ENCODE measurements around the gene PTPRG.
A peak's percentile ranks its signal among the peaks of the same experiment; 100 is the strongest.

PTPRG gene

GRCh38 chr3:62281726-62282125 is 720.4 kb downstream of the PTPRG start:
- DNase-seq (ENCODE audit: low spot score) = no peak

DNA sequence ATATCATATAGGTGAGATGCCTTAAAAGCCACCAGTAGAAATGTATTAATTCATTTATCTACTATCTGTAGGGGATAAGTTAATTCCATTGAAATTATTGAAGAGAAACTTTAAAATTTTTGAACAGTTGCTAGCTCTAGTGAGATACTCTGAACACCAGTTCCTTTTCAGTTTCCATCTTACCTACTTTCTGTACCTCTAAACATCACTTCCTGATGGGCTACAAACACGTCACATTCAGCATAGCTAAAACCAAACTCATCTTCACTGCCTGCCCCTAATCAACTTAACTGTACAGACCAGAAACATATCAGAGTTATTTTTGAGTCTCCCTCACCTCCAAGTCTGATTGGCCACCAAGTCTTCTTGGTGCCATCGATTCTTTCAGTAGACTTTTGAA is 723.1 kb downstream of the PTPRG start:
- no peak for DNase-seq (ENCODE audit: low spot score)

- no peak for DNase-seq (ENCODE audit: low spot score)
Measured at GRCh38 chr3:62287392-62287927, 726.1 kb downstream of the PTPRG start.

GRCh38 chr3:62289922-62290321 is 728.6 kb downstream of the PTPRG start:
- DNase-seq (ENCODE audit: low spot score) = no peak

DNA sequence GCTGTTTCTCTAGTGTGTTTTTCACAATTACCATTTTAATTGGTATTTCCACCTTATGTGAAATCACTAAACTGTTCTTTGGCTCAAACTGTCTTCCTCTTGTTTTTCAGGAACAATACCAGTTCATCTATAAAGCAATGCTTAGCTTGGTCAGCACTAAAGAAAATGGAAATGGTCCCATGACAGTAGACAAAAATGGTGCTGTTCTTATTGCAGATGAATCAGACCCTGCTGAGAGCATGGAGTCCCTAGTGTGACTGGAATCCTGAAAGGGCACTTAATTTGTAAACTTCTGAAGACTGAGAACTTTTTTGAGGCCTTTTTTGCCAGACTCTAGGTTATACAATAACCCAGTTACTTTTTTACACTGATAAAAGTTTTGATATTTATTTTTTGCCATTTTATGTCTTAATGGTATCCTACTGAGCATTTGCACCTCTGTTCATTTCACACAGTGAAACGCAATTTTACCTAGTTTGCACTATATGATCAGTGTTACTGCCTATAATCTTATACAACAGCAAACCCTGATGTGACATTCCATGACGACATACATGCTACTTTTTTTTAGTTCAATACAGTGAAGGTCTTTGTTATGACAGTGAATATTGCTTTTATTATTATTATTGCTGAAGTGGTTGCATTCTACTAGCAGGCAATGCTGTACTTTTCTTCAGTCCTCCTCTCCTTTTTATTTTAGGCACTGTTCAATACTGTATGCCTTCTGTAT is 731.8 kb downstream of the PTPRG start:
- no peak for DNase-seq (ENCODE audit: low spot score)

- DNase-seq (ENCODE audit: low spot score) = no peak
Measured at GRCh38 chr3:62295571-62295970, 734.2 kb downstream of the PTPRG start.

- DNase-seq (ENCODE audit: low spot score) = no peak
Measured at GRCh38 chr3:62300617-62301016, 739.2 kb downstream of the PTPRG start.

GRCh38 chr3:62312201-62312600 is 750.8 kb downstream of the PTPRG start:
- no peak for DNase-seq (ENCODE audit: low spot score)

DNA sequence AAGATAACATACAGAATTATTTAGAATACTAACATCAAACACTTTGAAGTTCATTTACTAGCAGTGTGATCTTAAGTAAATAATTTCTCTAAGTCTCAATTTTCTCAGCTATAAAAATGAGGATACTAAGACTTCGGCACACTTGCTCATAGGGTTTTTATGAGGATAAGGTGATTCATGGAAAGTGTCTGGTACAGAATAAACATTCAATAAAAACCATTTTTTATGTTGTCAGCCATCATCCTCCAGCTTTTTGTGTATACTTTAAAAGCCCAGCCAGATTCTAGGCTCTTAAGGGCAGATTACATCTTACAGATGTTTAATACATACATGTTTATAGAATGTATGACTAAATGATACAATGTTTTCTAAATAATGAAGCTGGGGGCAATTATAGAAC is 755.2 kb downstream of the PTPRG start:
- no peak for DNase-seq (ENCODE audit: low spot score)

GRCh38 chr3:62318365-62318751 is 757.0 kb downstream of the PTPRG start:
- DNase-seq (ENCODE audit: low spot score) = no peak

DNA sequence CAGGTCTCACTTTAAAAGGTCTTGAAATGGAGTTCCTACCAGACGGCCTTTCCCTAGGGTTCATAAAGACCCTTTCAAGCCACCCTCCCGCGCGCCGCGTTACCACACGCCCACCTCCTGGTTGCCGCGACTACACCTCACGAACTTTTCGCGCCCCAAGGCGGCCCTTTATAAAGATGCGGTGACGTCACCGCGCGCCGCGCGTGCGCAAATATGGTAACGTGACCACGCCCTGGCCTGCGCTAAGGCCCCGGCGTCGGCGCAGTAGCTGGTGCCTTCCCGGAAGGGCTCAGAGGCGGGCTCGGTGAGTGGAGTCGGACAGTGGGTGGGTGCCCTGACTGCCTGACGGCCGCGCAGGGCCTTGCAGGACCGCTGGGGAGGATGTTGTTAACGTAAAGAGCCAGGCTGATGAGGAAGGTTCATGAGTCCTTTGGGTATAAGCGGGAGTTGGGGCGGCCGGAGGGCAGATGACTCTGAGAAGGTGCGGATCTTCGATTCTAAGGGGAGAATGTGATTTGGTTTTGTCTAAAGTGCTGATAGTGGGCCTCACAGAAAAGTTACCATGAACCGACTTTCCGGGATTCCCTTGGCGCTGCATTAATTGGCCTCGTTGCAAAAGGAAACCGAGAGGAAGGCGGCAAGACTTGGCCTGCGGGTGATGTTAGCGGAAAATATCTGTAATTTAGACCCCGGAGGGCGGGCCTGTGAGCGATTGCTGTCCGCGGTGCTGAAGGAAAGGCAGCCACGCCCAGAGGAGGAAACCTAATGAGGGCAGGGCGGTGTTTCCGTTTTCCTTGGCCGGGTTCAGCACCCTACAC is 757.6 kb downstream of the PTPRG start:
- DNase-seq (ENCODE audit: low spot score) = peak; percentile 44

GRCh38 chr3:62319570-62320243 is 758.3 kb downstream of the PTPRG start:
- DNase-seq (ENCODE audit: low spot score) = no peak

GRCh38 chr3:62323241-62323640 is 761.9 kb downstream of the PTPRG start:
- DNase-seq (ENCODE audit: low spot score) = no peak

DNA sequence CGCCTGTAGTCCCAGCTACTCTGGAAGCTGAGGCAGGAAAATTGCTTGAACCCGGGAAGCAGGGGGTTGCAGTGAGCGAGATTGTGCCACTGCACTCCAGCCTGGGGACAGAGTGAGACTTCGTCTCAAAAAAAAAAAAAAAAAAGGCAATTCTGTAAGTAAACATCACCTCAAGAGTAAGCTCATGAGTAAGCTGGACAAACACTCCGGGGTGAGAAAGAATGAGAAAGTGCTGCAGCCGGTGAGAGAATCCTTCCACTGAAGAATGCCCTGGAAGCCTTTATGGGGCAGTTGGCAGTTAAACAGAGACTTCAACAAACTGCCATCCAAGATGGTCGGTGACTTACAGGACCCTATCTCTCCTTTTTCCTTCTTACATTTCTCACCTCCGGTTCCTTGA is 764.5 kb downstream of the PTPRG start:
- DNase-seq (ENCODE audit: low spot score) = no peak

GRCh38 chr3:62329971-62330370 is 768.6 kb downstream of the PTPRG start:
- DNase-seq (ENCODE audit: low spot score) = no peak

DNA sequence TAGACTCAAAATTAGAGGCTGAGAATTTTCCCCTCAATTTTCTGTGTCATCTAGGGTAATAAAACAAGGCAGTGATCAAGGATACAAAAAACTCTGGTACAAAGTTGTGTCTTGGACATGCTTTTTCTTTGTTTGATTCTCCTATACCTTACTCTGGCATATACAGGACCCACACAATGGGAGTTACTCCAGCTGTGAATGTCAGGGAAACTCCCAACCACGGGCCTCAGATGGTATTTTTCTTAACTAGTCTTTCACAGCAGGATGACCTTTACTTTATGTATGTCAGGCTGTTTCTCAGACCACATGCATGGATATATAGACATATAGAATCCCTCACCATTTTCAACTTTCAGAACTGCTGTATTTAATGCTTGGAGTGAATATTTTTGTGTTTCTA is 770.6 kb downstream of the PTPRG start:
- DNase-seq (ENCODE audit: low spot score) = no peak

DNA sequence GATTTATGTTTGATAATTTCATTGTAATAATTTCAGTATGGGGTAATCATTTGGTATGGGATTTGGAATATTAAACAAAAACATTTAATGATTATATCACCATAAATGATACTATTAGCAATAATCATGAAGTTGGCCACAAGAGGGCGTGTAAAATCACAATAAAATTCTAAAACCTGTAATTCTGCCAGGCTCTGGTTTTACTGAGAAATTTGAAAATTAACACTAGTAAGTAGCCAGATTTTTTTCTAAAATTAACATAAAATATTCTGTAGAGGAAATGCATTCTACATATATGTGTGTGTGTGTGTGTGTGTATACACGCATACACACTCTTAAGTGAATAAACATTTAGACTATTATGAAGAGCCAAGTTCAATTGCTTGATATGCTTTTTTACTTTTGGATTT is 771.5 kb downstream of the PTPRG start:
- no peak for DNase-seq (ENCODE audit: low spot score)

- no peak for DNase-seq (ENCODE audit: low spot score)
Measured at GRCh38 chr3:62335196-62335595, 773.8 kb downstream of the PTPRG start.

DNA sequence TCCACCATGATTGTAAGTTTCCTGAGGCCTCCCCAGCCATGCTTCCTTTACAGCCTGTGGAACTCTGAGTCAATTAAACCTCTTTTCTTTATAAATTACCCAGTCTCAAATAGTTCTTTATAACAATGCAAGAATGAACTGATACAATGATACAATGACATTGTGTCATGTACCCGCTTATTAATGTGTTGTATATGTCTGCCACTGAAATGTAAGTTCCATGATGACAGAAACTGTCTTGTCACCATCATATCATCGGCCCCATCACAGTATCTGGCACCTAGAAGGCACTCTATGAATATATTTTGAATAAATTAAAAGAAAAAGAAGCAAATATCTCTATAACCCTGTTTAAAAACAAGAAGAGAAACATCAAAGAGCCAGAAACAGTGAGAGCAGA is 782.4 kb downstream of the PTPRG start:
- DNase-seq (ENCODE audit: low spot score) = no peak

Data from HuH-7.5 (cell line).